Activated T-cell treated with anti-CD3 and anti-CD28 coated beads, Interleukin-2, amount 50 U/mL, for 4 hours (primary cell): ENCODE data around the gene HDAC4. TPM values are rescaled to one million over a fixed set of nuclear protein-coding genes. Genes with fewer than 3 reads are reported as not detected.

Source experiments
- ATAC-seq, 2 donors: fragments of 200-7000 bp; cut with Tn5 transposase; one replicate each; pipeline ENCODE4 v1.10.0; 2021
- DNase-seq: peaks from one replicate; pipeline ENCODE4 v3.0.0-alpha.2; 2020
- H3K27me3 Mint-ChIP-seq: one replicate; pipeline ENCODE4 v1.8.0; 2021; ENCODE audit warnings: low read depth, mixed read lengths
- H3K36me3 Mint-ChIP-seq: one replicate; pipeline ENCODE4 v1.8.0; 2022; ENCODE audit warnings: mixed read lengths; ENCODE audit not compliant: insufficient read depth
- H3K4me1 Mint-ChIP-seq: one replicate; pipeline ENCODE4 v1.8.0; 2021; ENCODE audit warnings: low read depth, mixed read lengths
- H3K4me3 Mint-ChIP-seq: one replicate; pipeline ENCODE4 v1.8.0; 2021; ENCODE audit warnings: mild to moderate bottlenecking, moderate library complexity, mixed read lengths
- H3K9me3 Mint-ChIP-seq: one replicate; pipeline ENCODE4 v1.8.0; 2021; ENCODE audit warnings: mixed read lengths
- total RNA-seq, 3 donors: library from RNA; stranded (reverse); gene quantifications; one replicate each; pipeline ENCODE4 v1.2.1, GENCODE V29; 2021

Gene HDAC4
- total RNA-seq, 3 donors from 2014 or later, result 30.4 to 34.1 (median 31.9) TPM

- peak overlapping the region; percentile 54 for H3K4me3 Mint-ChIP-seq
- no peaks in the 10 kb centered on the region for H3K27me3 Mint-ChIP-seq
- DNase-seq (peak; percentile 55), ATAC-seq (peak; percentile 88 to 90)
- H3K36me3 Mint-ChIP-seq, result peaks cover 9% of the 10 kb centered on the region
- H3K9me3 Mint-ChIP-seq, result no peaks in the 10 kb centered on the region
- H3K4me1 Mint-ChIP-seq, result peaks cover 74% of the 10 kb centered on the region
Observed at GRCh38 chr2:239321596-239322415, 79.0 kb downstream of the HDAC4 start.

- DNase-seq (no peak), ATAC-seq (peak in 1 of 2 donors; percentile 12)
- Mint-ChIP-seq H3K27me3 (no peaks in the 10 kb centered on the region), H3K4me1 (peaks cover 73% of the 10 kb centered on the region), H3K36me3 (peaks cover 10% of the 10 kb centered on the region), H3K4me3 (peak overlapping the region; percentile 78), H3K9me3 (peaks cover 4% of the 10 kb centered on the region)
Observed at GRCh38 chr2:239318790-239319661, 81.8 kb downstream of the HDAC4 start.

GRCh38 chr2:239318151-239318611 is 82.6 kb downstream of the HDAC4 start:
- Mint-ChIP-seq H3K27me3 (no peaks in the 10 kb centered on the region), H3K4me1 (peaks cover 68% of the 10 kb centered on the region), H3K4me3 (no peak overlapping the region), H3K36me3 (peaks cover 10% of the 10 kb centered on the region), H3K9me3 (peaks cover 4% of the 10 kb centered on the region)
- no peak for ATAC-seq
- DNase-seq, result no peak

GRCh38 chr2:239316562-239317465 is 84.0 kb downstream of the HDAC4 start:
- Mint-ChIP-seq H3K36me3 (peaks cover 10% of the 10 kb centered on the region), H3K4me1 (peaks cover 54% of the 10 kb centered on the region), H3K9me3 (peaks cover 4% of the 10 kb centered on the region), H3K4me3 (no peak overlapping the region), H3K27me3 (no peaks in the 10 kb centered on the region)
- ATAC-seq (no peak), DNase-seq (no peak)

GRCh38 chr2:239315308-239315707 is 85.5 kb downstream of the HDAC4 start:
- Mint-ChIP-seq H3K4me1 (peaks cover 42% of the 10 kb centered on the region), H3K36me3 (peaks cover 12% of the 10 kb centered on the region), H3K9me3 (peaks cover 4% of the 10 kb centered on the region), H3K4me3 (no peak overlapping the region), H3K27me3 (no peaks in the 10 kb centered on the region)
- peak in 1 of 2 donors; percentile 66 for ATAC-seq
- no peak for DNase-seq

GRCh38 chr2:239313776-239314175 is 87.0 kb downstream of the HDAC4 start:
- no peak overlapping the region for H3K4me3 Mint-ChIP-seq
- H3K4me1 Mint-ChIP-seq, result peaks cover 34% of the 10 kb centered on the region

GRCh38 chr2:239312741-239313667 is 87.8 kb downstream of the HDAC4 start:
- Mint-ChIP-seq H3K27me3 (no peaks in the 10 kb centered on the region), H3K4me1 (peaks cover 27% of the 10 kb centered on the region), H3K36me3 (peaks cover 9% of the 10 kb centered on the region), H3K9me3 (peaks cover 4% of the 10 kb centered on the region), H3K4me3 (no peak overlapping the region)
- no peak for ATAC-seq
- DNase-seq, result peak; percentile 3

More at GRCh38 chr2:239313776-239314175, 87.0 kb downstream of the HDAC4 start:
- DNase-seq (no peak), ATAC-seq (no peak)
- no peaks in the 10 kb centered on the region for H3K27me3 Mint-ChIP-seq
- peaks cover 4% of the 10 kb centered on the region for H3K9me3 Mint-ChIP-seq
- peaks cover 12% of the 10 kb centered on the region for H3K36me3 Mint-ChIP-seq

- Mint-ChIP-seq H3K36me3 (peaks cover 8% of the 10 kb centered on the region), H3K4me1 (peaks cover 22% of the 10 kb centered on the region), H3K9me3 (peaks cover 4% of the 10 kb centered on the region), H3K27me3 (no peaks in the 10 kb centered on the region), H3K4me3 (no peak overlapping the region)
- DNase-seq (peak; percentile 4), ATAC-seq (no peak)
Observed at GRCh38 chr2:239312081-239312511, 88.7 kb downstream of the HDAC4 start.

- Mint-ChIP-seq H3K9me3 (peaks cover 4% of the 10 kb centered on the region), H3K36me3 (peaks cover 6% of the 10 kb centered on the region), H3K4me1 (peaks cover 16% of the 10 kb centered on the region), H3K4me3 (no peak overlapping the region), H3K27me3 (no peaks in the 10 kb centered on the region)
- no peak for ATAC-seq
- DNase-seq, result peak; percentile 1
Observed at GRCh38 chr2:239311132-239312040, 89.4 kb downstream of the HDAC4 start.

GRCh38 chr2:239310401-239311061 is 90.3 kb downstream of the HDAC4 start:
- Mint-ChIP-seq H3K27me3 (no peaks in the 10 kb centered on the region), H3K9me3 (peaks cover 4% of the 10 kb centered on the region), H3K36me3 (peaks cover 6% of the 10 kb centered on the region), H3K4me1 (peaks cover 11% of the 10 kb centered on the region), H3K4me3 (no peak overlapping the region)
- peak; percentile 1 for DNase-seq
- no peak for ATAC-seq

GRCh38 chr2:239309398-239310245 is 91.2 kb downstream of the HDAC4 start:
- Mint-ChIP-seq H3K36me3 (peaks cover 6% of the 10 kb centered on the region), H3K27me3 (no peaks in the 10 kb centered on the region), H3K4me1 (peaks cover 7% of the 10 kb centered on the region), H3K9me3 (peaks cover 4% of the 10 kb centered on the region), H3K4me3 (no peak overlapping the region)
- ATAC-seq (no peak), DNase-seq (no peak)
